ENCODE results near the gene HOXC5.
"Not testable (repeated sequence)": the region's sequence is repeated elsewhere in the genome, so short reads cannot be mapped to it uniquely, and the experiment has no call there.

HOXC5 gene

DNA sequence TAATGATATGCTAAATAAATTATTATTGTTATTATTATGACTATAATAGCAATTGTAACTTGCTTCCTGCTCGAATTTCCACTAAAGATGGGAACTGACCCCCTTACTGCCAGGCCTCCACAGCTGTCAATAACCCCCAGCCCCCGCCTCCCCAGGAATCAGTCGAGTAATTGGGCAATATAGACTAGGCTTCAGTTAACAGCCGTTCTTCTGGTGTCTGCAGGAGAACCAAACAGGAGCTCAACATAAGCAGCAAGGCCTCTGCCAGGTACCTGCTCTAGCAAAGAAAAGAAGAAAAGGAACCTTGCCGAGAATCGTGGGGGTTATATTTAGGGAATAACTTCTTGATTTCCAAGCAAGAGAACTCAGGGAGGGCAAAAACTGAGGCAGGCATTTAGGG lies 42.6 kb downstream of the HOXC5 start:
- no peak for DNase-seq

DNA sequence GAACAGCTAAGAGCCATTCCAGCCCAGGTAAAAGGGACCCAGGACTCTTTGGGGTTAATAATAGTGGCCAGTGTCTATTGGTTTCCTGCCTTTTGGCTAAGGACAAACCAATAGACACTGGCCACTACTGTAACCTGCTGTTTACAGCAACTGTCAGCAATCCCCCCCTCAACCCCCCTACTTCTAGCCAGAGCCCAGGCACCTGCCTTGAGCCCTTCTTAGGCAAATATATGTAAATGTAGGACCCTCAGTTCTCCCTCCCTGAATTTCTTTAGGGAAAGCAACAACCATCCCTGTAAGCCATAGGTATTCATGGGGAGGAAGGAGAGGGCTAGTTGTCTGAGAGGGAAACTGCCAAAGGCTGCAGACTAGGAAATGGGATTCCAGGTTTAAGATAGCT lies 43.1 kb downstream of the HOXC5 start:
- DNase-seq, result no peak

DNA sequence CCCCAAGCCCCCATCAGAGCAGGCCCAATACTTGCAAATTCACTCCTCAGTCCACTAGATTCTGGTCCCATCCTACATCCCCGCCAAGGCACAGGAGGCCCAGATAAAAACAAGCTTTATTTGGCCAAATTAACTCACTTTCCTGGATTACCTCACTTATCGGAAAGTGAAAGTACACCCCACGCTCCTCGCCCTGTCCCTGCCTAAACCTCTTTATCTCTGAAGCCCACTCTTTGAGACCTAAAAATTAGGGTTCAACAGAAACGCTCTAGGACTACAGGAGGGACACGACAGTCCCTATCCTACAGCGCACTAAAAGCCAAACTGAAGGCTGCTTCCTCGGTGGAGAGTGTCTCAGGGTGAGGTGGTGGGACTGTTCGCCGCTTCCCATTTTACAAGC lies 45.0 kb downstream of the HOXC5 start:
- not testable (repeated sequence) for DNase-seq

DNA sequence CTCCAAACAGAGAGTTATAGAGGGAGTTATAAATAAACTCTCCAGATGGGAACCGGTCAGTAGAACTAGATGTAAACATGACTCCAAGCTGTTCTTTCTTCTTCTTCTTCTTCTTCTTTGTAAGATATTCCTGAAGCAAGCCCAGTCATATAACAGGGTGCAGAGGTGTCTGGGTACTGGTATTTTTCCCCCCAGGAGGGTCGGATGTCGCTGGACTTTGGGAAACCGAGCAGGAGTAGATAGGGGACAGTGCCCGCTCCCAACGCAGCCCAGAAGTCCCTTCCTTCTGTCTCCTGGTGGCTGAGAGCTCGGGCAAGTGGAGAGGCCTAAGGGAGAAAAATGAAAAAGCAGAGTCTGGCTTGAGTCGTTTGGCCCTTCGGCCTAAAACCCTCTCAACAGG lies 46.3 kb downstream of the HOXC5 start:
- not testable (repeated sequence) for DNase-seq

DNA sequence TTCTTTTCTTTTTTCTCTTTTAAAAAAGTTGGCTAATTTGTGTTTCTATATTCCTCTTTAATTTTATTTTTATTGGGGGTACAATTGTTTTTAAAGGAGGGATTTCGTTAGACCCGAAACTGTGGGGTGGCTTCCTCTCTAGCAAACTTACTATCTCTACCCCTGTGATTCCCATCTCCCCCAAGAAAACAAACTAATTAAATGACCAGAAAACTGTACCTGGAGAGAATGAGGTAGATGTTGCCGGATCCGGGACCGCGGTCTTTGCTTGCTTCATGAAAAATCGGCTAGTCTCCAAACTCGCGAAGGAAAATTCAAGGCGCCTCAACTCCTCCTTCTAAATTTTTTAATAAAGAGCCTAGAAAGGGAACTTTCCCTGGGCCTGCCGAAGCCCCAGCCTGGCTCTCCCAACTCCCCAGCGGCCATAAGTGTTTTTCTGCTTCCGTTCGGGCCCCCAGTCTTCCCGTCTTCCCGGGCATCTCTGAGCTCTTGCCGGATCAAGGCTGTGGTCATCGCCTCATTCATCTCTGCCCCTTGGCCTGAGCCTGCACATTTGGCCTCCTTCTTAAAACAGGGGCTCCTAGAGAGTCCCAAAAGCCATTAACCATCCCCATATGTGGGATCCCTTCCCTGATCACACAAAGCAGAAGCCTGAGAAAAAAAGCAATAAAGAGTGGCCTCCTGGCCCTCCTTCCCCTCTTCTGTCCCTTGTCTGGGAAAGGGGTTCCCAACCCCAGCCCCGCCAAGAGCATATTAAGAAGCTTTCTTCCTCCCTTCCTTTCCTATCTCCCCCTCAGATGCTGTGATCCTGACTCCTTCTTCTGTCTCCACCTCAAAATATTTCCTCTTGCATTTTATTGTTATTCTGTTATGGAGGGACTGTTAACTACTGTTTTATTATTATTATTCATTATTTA lies 47.4 kb downstream of the HOXC5 start:
- not testable (repeated sequence) for DNase-seq

DNA sequence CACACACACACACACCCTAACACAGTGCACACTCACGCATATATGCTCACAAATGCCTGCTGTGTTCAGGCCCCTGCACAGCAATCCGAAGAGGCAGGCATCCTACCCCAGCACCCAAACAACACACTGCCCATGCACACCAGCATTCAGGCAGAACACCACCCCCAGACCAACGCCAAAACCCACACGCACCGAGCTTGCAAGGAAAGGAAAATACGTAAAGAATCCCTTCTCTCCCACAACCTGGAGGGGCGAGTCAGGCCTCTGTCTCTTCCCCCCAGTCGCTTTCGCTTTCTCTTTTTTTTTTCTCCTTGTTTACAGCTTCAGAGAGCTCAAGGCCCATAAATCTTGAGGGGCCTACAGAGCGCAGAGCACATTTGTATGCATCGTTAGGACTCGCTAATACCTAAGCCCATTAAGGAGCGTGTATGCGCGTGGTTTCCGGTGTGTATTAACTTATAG lies 48.2 kb downstream of the HOXC5 start:
- not testable (repeated sequence) for DNase-seq

DNA sequence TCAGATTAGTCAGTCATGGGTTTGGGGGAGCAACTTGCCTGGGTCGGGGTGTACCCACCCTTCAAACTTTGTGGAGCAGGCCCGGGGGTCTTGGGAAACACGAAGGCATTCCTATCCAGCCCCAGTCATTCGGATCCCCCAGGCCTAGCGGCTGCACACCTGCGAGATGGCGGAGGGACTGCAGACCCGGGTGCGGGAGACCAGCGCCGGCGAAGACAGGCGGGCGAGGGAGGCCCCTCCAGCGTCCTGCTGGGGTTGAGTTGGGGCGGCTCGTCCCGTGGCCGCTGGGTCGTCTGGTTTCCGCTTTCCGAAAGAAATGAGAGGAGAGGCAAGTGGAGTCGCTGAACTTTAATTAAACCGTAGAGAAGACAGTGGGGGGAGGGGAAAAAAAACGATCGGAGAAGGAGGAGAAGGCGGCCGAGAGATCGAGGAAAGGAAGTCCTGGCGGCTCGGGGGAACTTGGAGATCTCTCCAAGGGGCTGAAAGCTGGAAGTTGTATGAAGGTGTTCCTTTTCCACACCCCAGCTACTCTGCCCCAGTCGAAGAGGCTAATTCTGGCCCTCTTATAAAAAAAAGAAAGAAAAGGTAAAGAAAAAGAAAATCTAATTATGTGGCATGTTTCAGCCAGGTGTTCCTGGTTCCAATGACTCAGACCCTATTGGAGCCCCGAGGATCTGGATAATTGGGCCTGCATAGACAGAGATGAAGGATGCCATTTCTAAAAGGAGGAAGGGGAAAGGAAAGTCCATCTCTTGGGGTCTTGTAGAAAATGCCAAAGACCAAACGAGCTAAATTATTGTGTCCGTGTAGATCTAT lies 48.9 kb downstream of the HOXC5 start:
- DNase-seq, result not testable (repeated sequence)

DNA sequence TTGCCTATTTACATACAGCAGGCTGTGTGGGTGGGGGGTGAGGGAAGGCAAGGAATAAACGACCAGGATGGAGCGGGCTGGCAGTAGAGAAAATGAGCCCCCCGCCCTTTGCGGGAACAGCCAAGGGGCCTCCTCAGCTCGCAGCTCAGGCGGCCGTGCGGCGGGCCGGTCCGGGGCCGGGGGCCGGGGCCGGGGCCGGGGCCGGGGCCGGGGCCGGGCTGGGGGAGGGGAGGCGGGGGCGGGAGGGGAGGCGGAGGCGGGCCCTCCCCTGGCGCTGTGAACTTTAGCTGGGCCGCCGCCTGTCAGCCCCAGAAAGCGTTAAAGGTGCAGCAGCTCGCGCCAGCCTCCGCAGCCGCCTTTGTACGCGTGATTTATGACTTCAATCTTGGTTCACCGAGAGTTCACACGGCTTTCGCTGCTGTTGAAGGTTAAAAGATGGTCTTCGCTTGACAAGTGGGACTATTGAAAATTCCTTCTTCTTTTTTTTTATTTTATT lies 49.6 kb downstream of the HOXC5 start:
- peak; percentile 59 for DNase-seq
